GM18951 (cell line): ENCODE data around the gene ITPR1.

Experiments
- POLR2A ChIP-seq: IDR thresholded peaks from 4 replicates; pipeline ENCODE4 v1.6.1; 2011; ENCODE audit warnings: mild to moderate bottlenecking; ENCODE audit not compliant: insufficient read length, insufficient read depth; ENCODE audit errors: extremely low read depth
- in situ Hi-C: fragments of 300-500 bp; cut with MboI; formaldehyde crosslinking; loops from one replicate; pipeline ENCODE4 v1.12.0; 2022; ENCODE audit warnings: low sequenced_read_pairs, mixed read lengths, inconsistent platforms; ENCODE audit not compliant: unreplicated experiment

ITPR1 gene

GRCh38 chr3:4613366-4613765 is 120.2 kb downstream of the ITPR1 start:
- no peak for TF ChIP-seq POLR2A
- in situ Hi-C loops = no loop called here

DNA sequence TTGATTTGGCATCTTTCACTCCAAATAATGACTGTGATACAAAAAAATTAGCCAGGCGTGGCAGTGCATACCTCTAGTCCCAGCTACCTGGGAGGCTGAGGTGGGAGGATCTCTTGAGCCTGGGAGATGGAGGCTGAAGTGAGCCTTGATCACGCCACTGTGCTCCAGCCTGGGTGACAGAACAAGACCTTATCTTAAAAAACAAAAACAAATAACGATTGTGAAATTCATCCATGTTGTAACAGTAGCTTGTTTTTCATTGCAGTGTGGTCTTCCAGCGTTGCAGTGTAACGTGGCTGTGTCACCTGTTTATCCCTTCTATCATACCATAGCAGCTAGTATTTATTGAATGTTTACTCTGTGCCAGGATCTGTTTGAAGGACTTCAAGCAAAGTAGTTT is 120.9 kb downstream of the ITPR1 start:
- no peak for TF ChIP-seq POLR2A
- in situ Hi-C loops = no loop called here

DNA sequence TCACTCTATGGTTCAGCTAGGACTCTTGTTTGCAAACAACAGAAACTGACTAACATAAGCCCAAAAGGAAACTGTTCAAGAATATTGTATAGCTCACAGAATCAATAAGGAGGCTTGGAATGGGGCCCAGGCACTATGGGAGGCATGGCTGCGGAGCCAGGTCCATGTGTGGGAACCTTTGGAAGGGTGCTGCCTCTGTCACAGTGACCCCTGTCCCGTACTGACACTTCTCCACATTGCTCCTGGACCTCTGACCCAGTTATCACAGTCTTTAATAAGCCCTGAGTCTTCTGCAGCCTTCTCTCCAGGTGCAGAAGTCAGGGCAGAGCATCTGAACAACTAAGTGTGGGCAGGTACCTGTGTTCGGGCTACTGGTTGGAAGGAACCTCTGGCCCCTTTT is 121.8 kb downstream of the ITPR1 start:
- in situ Hi-C loops = no loop called here
- TF ChIP-seq POLR2A = no peak

DNA sequence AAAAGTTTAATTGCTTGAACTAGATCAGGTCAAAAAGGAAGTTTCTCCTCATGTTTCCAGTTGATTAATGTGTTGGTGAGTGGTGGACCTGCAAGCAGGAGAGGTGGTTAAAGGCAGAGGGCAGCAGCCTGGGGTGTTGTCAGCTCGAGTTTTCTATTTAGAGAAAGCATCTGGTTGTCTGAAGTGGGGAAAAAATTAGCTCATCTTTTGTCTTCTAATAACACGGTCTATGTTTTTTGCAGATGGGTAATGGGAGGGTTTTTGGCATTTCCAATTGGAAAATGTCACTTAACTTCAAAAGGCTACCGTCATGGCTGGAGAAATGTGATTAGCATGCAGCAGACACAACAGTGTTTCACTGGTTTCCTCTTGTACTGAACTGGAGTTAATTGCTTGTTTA is 122.6 kb downstream of the ITPR1 start:
- TF ChIP-seq POLR2A = no peak
- in situ Hi-C loops = no loop called here

DNA sequence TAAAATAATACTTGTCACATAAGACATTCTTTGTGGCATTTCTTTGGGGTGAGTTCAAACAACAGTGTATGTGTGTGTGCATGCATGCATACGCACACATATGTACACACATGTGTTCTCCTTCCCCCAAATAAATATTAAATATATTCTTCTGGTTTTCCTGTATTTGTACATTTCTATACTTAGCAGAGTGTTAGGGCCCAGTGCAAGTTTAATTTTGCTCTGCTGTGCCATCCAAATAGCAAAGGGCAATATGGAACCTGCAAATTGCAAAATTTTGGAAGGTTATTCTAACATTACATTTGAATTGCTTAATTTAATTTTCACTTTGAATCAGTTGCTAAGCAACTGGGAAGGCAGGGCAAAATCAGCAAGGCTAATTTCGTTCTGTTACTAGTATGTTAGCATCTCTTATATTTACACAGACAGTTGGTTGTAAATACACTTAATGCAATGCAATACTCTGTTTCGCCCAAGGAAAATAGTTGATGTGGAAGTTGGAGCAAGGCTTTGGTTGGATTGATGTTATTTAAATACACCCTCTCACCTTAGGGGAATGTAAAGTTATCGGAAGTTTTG is 130.4 kb downstream of the ITPR1 start:
- no peak for TF ChIP-seq POLR2A
- in situ Hi-C loops = no loop called here

- in situ Hi-C loops = no loop called here
- no peak for TF ChIP-seq POLR2A
Measured at GRCh38 chr3:4627651-4628375, 134.7 kb downstream of the ITPR1 start.

DNA sequence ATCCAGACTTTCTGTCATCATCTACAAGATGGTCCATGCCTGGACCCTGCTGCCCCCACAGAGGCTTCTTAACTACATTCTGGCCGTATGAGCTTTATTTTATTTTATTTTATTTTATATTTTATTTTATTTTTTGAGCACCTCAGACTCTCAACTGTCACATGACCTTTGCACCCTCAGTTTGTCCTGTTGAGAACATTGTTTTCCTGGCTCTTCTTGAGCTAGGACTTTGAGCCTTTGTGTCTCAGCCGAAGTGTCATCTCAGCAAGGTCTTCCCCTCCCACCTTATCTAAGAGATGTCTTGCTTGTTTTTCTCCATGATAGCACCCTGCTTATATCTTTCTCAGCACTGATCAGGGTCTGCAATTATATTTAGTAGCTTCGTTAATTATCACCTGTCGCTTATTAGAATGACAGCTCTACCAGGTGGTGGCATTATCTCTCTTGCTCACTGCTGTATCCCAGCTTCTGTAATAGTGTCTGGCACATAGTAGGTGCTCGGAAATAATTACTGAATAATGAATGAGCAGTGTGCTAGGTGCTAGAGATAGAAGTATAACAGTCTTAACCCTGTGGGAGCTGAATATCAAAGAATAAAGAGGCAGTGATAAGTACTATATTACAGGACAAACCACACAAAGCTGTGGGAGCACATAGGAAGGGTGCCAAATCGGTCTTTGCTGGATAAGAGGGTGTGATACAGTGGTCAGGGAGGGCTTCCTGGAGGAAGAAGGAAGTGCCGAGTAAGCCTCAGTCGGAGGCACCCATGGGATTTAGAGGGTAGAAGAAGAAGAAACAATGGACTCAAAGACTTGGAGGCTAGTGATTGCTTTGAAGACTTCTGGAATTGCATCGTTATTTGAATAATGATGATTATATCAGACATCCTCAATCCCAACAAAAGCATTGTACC is 136.2 kb downstream of the ITPR1 start:
- no peak for TF ChIP-seq POLR2A
- in situ Hi-C loops = no loop called here

DNA sequence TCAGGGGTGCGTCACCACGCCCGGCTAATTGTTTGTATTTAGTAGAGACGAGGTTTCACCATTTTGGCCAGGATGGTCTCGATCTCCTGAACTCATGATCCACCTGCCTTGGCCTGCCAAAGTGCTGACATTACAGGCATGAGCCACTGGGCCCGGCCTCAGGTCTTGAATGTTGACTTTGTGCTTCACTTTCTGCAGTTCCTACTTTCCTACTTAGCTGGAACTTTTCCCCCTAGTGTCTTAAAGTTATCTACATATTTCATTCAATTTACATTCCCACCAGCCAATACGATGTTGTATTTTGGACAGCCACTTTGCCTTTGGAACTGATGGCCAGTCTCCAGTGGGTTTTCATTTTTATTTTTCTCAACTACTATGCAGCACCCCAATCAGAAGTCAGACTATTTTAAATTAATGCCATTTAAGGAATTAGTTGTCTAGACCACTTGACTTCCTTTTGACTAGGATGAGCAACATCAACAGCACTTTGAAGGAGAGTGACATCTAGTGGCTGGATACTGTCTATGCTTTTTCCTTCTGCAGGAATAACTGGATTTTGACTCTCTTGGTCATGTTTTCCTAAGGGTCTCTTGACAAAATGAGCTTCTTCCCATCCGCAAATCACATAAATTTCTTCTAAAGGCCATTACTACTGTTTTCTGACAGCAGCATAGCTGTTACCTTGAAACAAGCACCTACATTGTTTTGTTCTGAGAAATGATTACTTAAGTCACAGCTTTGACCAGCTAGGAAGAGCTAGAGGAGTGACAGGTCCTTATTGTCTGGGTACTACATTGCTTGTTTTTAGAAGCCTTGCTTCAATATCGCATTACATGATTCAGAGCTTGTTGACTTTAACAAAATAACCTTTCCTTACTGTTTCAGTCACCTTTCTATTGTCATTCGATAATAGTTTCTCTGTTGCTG is 140.2 kb downstream of the ITPR1 start:
- in situ Hi-C loops = no loop called here
- TF ChIP-seq POLR2A = no peak

DNA sequence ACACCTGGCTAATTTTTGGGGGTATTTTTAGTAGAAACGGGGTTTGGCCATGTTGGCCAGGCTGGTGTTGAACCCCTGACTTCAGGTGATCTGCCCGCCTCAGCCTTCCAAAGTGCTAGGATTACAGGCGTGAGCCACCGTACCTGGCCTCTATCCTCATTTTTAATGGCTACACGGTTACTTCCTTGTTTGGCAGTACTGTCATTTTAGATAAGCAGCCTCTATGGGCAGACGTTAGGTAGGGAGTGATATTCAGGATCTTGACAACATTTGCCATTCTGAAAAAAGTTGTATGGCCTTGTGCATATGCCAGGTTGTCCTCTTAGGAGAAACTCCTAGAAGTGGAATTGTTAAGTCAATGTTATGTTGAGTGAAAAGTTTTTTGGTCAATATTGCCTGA is 141.7 kb downstream of the ITPR1 start:
- no peak for TF ChIP-seq POLR2A

DNA sequence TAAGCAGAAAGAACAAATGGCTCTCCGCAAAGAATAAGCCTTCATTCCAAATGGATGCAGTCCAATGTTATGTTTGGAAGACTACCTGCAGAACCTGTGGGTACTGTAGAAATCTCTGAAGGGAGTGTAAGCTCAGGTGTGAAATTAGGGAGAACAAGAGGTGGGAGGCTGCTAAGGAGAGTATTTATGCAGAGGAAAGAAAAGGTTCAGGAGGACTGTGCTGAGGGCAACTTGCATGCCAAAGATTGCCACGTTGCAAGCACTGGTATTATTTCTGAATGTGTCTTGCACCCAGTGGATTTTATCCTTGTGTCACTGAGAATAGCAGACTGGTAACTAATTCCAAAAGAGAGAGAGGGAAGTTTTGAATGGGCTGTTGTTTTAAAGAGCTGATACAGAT is 144.1 kb downstream of the ITPR1 start:
- in situ Hi-C loops = no loop called here
- TF ChIP-seq POLR2A = no peak

More for the DNA sequence above, 141.7 kb downstream of the ITPR1 start:
- in situ Hi-C loops = no loop called here

DNA sequence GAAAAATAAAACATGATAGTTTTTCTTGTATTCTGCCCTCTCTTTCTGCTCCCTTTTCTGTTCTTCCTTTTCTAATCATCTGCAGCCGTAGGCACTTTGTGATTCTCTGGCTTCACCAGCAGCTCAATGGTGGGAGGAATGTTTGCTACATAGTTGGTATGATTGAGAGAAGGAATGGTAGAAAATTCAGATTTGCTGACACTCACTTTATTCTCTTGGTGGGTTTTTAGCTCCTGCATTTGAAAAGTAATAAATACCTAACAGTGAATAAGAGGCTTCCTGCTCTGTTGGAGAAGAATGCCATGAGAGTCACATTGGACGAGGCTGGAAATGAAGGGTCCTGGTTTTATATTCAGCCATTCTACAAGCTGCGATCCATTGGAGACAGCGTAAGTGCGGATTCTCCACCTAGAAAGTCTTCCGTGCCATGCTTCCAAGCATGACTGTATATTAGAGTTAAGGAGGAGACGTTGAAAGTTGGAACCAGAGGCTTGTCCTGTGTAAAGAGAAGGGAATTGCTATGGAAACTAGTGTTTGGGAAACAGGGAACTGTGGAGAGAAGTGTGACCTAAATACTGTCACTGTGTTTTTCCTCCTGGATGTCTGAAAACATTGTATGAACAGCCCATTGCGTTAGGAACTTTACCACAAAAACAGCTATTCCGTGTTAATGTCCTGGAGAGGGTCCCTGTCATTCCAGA is 148.9 kb downstream of the ITPR1 start:
- no peak for TF ChIP-seq POLR2A
- in situ Hi-C loops = loop anchor here (10.0 kb wide), 1 partner anchor 287 kb away; no protein-coding TSS in a partner anchor

DNA sequence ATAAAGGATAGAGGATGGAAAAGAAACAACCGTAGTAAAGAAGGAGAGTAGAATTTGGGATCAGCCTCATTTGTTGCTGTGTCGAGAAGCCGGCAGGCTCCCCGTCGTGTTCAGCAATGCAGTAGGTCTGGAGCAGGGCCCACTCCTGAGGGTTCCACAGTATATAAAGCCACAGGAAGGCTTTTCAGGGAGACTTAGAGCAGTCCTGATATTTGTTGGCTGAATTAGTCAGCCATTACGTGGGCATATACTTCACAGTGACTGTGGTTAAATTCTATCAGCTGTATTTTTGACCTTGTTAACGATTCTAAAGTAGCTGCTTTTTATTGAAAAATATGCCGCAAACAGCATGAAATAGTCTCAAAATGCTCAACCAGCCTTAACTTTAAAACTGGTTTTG is 149.5 kb downstream of the ITPR1 start:
- TF ChIP-seq POLR2A = no peak
- in situ Hi-C loops = loop anchor here (10.0 kb wide), 1 partner anchor 288 kb away; no protein-coding TSS in a partner anchor
